Stimulated activated CD8-positive, alpha-beta memory T cell treated with anti-CD3 and anti-CD28 coated beads, Interleukin-12 subunit alpha, Interleukin-12 subunit beta, amount 100 ng/mL, for 4 hours (primary cell): ENCODE results near the gene RETREG2.

Source experiments
- DNase-seq: peaks from one replicate; pipeline ENCODE4 v3.0.0-alpha.2; 2020; ENCODE audit warnings: low read depth

Gene RETREG2

DNA sequence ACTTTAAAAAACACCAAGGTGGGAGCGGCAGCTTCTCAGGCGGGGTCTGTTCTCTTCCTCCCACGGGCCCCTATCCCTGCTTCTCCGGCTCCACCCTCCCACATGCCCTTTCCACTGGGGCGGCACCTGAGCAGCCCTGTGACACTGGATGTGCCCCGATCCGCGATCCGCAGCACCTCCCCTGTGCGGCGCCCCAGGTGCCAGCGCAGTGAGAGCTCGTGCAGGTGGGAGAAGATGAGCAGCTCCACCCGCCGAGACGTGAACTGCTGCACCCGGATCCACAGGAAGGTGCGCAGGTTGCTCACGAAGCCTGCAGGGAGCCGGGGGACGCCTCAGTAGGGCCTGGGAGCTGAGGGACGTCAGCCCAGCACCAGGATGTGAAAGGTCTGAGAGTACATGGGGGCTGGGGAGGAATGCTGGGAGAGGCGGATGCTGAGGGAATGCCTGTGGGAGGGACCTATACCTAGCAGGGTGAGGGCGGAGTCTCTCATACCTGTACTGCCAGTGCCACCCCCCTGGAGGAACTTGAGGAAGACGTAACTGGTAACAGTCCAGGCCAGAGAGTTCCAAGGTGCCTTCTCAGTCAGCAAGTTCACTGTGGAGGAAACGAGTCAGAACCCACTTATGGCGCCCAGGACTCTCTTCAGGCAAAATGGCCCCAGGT, 37.9 kb downstream of the RETREG2 start:
- no peak for DNase-seq

DNA sequence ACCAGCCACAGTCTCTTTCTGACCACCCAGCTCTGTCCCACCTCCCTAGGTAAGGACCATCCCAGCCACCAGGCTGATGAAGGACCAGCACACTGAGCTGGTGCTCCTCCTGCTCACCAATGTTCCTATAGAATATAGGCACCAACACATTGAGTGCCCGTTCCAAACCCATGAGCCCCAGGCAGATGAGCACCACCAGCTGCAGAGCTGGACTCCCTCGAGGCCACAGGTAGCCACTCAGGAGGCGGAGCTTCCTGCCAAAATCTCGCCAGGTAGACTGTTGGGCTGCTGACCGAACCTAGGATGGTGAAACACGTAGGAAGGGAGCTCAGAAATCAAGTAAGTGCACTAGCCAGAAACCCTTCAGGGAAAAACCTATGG, 38.5 kb downstream of the RETREG2 start:
- DNase-seq, result no peak

DNA sequence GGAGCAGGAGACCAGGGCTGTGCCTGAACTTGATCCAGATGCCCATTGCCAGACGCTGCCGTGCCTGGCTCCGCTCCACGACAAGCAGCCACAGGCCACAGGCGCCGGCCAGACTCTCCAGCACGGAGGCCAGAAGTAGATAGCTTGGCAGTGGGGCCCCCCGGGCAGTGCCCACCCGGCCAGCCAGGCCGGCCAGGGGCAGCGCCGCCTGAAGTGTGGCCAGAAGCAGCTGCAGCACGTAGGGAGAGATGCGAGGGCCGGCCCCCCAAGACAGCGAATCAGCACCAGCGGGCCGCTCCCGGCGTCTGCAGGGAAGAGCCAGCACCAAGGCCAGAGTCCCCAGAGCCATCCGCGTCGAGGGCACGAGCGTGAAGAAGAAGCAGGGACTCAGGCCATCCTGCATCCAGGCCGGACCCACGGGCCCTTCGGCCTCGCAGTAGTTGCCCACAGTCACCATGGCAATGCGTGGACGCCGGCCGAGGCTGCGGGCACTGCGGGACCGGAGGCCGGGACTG, 40.2 kb downstream of the RETREG2 start:
- DNase-seq, result no peak

DNA sequence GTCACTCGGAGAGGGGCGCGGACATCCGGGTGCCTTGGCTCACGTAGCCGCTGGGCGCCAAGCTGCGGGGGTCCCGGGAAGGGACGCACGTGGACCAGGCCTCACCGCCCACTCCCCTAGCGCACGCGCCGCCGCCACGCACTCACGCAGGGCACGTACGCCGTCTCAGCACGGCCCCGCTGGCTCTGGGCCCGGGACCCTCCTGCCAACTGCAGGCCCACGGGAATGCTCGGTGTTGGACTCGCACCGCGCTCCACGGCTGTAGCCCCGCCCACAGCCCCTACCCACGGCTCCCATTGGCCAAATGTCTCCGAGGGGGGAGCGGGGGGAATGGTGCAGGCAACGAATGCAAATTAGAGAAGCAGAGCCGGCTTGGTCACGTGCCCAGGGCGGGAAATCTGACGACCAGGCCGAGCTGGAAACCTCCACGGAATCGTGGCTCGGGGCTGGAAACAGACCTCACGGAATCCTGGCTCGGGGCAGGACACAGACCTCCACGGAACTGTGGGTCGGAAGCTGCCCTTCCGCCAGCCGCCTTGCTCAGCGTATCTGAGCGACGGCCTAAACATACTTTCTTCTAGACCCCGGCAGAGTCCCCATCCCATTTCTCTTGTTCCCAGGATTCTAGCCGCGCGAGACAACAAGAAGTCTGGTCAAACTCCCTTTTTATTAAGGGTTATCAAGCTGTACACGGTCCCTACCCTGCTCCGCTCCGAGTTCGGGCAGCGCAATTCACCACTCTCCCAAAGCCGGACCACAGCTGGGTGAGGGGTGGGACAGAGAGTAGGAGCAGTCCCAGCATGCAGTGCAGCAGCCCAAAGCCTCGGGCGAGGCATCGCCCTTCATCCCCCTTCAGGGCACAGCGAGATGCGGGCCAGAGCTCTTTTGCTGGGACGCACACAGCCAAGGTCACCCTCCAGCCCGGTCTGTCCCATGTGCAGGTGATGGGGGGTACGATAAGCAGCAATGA, 40.9 kb downstream of the RETREG2 start, which contains the start of gene ABCB6:
Gene ABCB6 (minus strand): TSS at position 227 of the 970 bp plus-strand sequence. CDS start 285 bp downstream, outside the sequence.
- DNase-seq, result peak; percentile 73

DNA sequence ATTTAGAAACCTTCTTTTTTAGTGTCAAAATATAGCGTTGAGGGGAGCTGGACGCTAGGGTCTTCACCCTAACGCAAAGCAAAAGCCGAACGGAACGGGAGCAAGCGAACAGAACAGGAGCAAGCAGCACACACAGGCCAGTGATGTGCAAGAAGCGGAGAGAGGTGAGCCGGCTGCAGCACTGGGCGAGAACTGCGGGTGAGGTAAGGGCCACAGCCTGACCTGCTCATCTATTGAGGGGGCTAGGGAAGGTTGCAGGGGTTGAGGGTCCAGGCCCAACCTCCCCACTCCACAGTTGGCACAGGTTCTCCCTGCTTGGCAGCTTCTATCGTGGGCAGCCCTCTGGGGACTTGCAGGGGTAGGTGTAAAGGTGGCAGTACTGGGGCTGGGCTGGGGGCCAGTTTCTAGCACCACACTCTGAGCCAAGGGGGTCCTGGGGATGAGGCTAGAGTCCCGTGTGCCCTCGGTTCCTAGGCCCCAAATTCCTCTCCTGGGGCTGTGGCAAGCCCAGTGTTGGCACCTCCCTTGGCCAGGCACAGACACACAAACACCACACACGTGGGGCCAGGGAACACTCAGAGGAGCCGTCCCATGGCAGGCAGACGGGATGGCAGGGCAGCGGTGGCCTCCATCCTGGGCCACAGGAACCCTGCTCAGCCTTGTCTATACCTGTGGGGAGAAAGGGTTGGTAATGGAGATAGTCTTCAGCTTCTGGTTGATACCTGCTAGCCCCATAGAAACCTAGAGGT, 41.9 kb downstream of the RETREG2 start:
- no peak for DNase-seq

DNA sequence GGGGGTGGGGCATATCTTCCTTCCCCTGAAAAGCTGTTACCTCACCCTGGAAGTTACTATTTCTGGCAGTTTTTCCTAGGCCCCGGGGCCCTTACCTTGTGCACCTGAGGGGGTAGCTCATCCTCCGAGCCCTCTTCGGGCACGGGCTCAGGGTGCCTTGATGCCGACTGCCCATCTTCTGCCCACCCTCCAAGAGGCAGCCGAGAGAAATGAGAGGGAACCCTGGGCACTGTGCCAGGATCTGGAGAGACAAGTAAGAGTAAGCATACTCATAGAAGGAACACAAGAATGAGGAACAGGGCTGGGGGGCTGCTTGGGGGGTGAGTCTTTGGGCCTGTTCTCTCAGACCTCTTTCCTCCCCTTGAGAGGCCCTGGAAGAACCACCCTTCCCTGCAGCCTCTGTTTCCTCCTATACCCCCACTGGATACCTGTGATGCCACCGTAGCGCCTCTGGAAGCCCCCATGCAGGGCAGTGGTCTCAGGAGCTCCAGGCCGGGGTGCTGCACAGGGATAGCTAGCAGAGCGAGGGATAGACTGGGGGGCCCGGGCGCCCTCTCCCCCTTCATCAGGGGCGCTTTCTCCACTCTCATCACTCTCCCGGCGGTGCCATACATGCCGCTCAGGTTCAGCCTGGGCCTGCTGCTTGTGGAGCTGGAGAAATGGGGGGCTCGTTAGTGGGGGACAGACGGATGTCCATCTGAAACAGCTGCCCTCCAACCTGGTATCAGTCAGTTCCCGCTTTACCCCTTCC, 42.8 kb downstream of the RETREG2 start:
- DNase-seq, result no peak

DNA sequence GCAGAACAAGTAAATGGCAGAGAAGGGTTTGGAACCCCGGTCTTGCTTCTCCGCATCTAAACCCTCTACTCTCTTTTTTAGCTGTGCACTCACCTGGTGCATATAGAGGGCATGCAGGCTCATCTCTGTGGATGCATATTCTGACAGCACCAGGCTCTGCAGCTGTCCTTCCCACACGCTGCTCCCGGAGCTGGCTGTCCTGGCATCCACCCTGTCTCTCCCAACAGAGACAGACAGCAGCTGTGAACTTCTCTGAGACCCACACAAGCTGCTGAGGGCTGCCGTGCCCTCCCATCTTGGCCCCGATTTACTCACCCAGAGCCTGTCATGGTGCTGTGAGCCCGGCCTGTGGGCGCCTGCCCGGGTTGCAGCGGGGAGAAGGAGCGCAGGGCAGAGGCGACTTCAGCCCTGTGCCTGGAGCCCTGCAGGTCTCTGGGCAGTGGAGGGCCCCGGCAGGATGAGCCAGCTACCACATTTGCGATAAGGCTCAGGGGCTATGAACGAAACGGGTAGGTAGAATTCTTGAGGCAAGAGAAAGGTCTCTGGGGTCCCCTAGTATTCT, 44.0 kb downstream of the RETREG2 start:
- DNase-seq, result no peak

DNA sequence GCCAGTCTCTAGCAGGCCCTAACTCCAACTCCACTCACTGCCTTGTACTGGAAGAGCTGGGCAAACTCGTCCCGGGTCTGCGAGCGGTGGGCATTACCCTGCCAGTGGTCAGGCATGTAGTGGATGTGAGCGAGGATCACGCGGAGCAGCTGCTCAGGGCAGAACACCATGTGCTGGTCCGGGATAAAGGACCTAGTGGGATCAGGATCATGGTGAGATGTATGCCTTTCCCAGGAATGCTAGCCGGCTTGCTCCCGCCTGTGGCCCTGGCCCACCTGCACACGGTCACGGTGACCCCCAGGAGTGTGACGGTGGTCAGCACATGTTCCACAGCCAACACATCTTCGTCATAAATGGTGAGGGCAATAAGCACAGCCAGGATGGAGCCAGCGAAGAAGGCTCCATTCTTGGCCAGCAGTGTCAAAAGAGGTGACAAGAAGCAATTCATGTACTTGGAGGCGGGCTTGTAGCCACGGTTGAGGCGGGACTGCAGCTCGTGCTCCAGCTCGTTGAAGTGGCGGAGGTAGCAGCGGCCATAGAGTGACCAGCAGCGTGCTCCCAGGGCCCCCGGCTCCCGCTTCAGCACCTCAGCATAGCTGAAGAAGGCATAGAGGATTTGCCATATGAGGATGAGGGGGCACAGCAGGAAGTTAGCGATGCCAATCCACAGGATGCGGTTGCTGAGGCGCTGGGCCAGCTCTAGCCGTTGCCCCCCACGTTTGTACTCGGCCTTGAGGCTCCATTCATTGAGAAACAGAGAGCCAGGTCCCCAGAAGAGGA, 45.9 kb downstream of the RETREG2 start:
- no peak for DNase-seq

DNA sequence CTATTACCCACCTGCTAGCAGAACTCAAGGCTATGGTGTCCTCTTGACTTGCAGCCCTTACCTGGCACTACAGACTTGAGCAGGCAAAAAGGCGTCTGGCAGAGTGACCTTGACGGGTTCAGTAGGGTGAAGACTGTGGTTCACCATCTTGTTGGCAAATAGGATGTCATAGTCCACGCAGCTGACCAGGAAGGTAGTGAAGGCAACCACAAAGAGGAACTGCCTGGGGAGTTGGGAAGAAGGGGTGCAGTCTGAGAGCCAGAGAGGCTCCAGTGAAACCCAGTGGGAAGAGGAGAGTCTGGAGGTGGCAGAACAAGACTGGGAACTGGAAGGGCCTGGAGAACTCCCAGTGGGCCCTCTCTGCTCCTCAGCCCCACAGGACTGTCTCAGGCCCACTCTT, 47.3 kb downstream of the RETREG2 start:
- DNase-seq, result no peak

DNA sequence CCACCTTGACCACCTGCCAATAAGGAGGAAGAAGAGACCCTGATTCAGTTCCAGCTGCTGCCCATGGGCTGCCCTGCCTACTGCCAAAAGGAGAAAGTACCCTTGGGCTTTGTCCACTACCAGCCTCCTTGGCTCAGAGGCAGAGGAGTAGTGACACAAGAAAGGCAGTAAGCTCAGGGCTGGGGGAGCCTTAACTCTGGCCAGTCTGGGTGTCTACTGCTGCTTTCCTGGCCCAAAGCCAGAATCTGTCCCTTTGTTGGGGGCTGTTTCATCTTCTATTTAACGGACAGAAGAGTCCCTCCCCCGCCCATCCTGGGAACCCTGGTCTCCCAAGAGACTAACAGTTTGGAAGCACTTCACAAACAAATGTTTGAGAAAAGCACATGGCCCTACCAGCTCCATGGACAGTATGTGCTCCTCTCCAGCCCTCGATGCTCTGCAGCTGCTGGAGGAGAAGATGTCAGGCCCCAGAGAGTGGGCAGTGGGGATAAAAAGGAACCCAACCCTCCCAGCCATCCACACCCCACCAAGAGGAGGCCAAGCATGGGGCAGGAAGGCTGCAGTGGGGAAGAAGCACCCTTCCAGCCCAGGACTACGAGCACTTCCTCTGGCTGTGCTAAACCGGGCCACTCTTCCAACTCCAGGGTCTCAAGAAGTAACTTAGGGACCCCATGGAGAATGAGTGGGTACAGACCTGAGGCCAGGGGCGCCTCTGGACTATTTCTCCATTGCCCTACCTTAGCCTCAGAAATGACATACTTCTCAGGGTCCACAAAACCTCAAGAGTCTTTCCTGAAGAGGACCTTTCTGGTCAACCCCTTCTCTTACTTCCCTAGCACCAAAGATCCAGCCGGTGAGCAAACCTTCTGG, 50.2 kb downstream of the RETREG2 start:
- DNase-seq, result no peak

DNA sequence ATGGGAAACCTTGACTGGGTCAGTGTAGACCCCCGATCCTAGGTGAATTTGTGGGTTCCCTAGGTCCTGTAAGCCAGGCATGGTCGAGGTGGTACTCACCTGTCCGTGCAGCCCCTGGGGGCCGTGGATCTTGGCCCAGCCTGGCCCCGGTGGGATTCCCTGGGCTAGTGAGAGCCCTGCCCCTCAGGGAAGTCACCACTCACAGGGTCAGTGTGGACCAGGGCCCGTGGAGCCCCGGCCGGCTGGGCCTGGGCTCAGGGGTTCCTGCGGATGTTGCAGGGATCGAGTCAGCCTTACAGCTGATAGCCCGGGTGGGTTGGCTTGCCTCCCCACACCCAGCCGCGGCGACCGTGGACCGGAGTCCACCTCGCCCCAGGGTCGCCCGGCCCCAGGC, 50.8 kb downstream of the RETREG2 start:
- DNase-seq, result no peak

DNA sequence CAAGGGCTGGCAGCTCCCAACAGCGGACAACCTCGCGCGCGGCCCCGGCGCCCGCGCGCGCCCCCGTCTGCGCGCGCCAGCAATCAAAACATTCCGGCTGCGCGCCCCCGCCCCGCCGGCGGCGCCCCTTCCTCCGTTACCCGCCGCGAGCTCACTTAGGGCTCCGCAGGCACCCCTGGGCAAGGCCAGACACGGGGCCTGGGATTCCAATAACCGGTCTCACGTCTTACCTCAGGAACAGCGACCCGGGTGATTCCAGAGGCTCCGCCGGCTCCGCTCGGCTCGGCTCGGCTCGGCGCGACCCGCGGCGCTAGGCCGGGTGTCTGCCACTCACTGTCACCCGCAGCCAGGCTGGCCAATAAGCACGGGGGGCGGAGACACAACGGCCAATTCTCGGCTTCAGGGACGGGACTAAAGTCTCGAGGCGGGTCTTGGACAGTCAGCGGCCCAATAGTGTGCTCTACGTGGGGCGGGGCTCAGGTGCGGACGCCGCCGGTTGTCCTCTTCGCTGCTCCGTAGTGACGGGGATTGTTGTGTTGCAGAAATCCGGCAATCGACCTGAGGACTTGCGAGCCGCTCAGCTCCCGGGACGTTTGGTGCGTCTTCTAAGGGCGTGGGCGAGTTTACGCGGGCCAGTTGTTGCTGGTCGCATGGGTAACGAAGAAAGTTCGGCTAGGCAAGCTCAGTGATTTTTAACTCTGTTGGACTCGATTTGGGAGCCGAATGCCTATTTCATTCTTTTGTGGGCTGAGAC, 51.4 kb downstream of the RETREG2 start, which contains the start of the genes ANKZF1 and ATG9A:
Gene ANKZF1 (plus strand): TSS at position 502 of the 754 bp plus-strand sequence. CDS start 452 bp downstream, outside the sequence.
Gene ATG9A (minus strand): TSS at position 332 of the 754 bp plus-strand sequence. CDS start 1,612 bp downstream, outside the sequence.
- DNase-seq, result peak; percentile 96

DNA sequence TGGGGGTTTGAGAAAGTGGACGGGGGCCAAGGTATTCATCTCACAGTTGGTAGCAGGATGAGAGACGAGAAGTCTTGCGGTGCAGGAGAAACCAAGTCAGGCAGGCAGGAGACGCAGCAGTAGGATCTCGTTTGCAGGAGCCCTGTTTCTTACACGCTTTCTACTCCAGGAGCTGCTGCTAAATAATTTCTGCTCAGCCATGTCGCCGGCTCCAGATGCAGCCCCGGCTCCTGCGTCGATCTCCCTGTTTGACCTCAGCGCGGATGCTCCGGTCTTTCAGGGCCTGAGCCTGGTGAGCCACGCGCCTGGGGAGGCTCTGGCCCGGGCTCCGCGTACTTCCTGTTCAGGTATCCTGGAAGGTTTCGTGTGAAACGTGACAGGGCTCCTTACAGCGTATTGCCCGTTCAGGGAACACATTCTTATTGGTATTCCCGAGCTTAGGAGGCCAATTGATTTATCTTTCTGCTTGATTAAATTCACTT, 52.0 kb downstream of the RETREG2 start:
- no peak for DNase-seq

DNA sequence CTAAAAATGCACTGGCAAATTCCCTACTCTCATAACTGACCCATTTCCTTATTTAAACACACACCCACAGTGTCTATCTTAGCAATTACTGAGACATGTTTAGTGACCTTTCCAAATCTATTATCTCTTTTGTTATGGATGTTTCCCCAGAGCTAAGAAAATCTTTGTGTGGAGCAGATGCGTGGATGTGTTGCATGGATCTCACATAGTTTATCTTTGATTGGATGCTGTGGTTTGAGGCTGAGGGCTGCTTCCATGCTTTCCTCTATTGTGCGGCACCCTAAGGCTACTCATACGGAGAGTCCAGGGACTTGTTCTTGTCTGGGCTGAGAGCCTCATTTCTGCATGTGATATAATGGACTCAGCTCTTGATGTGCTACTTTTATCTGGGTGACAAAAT, 56.3 kb downstream of the RETREG2 start:
- no peak for DNase-seq
